ENCODE results near the gene PPP4C. TPM values are rescaled to one million over a fixed set of nuclear protein-coding genes. Genes with fewer than 3 reads are reported as not detected.
A peak's percentile ranks its signal among the peaks of the same experiment; 100 is the strongest.

The PPP4C gene
- total RNA-seq, 2 donors from 2014 or later = 144 to 148 TPM

- Mint-ChIP-seq H3K27me3 (no peaks in the 10 kb centered on the region), H3K36me3 (no peaks in the 10 kb centered on the region), H3K4me1 (ENCODE audit: low read depth in 2 of 2) (peaks cover 9 to 13% of the 10 kb centered on the region in 2 donors), H3K9me3 (no peaks in the 10 kb centered on the region), H3K27ac (no peak overlapping the region), H3K4me3 (no peak overlapping the region)
- ATAC-seq (peak in 1 of 2 donors; percentile 33), DNase-seq (ENCODE audit: low spot score) (no peak)
These were observed 29.6 kb upstream of the PPP4C start for GRCh38 chr16:30046178-30046577.

- Mint-ChIP-seq H3K4me1 (ENCODE audit: low read depth in 2 of 2) (peaks cover 11 to 15% of the 10 kb centered on the region in 2 donors), H3K9me3 (no peaks in the 10 kb centered on the region), H3K27ac (no peak overlapping the region), H3K27me3 (no peaks in the 10 kb centered on the region), H3K4me3 (no peak overlapping the region), H3K36me3 (no peaks in the 10 kb centered on the region)
- no peak for DNase-seq (ENCODE audit: low spot score)
- peak in 1 of 2 donors; percentile 43 for ATAC-seq
These were observed 29.2 kb upstream of the PPP4C start for GRCh38 chr16:30046588-30046987.

GRCh38 chr16:30049871-30050270 is 25.9 kb upstream of the PPP4C start:
- no peak overlapping the region for H3K4me3 Mint-ChIP-seq
- H3K27me3 Mint-ChIP-seq = no peaks in the 10 kb centered on the region
- H3K9me3 Mint-ChIP-seq = no peaks in the 10 kb centered on the region
- peak overlapping the region in 1 of 2 donors; percentile 12 for H3K27ac Mint-ChIP-seq
- DNase-seq (ENCODE audit: low spot score) (no peak), ATAC-seq (no peak)
- H3K36me3 Mint-ChIP-seq = no peaks in the 10 kb centered on the region
- H3K4me1 Mint-ChIP-seq (ENCODE audit: low read depth in 2 of 2) = peaks cover 16 to 29% of the 10 kb centered on the region in 2 donors

GRCh38 chr16:30051518-30051917 is 24.3 kb upstream of the PPP4C start:
- Mint-ChIP-seq H3K27ac (peak overlapping the region; percentile 10 to 73), H3K9me3 (no peaks in the 10 kb centered on the region)
- ATAC-seq = no peak

GRCh38 chr16:30052671-30053372 is 23.0 kb upstream of the PPP4C start:
- Mint-ChIP-seq H3K36me3 (no peaks in the 10 kb centered on the region), H3K4me1 (ENCODE audit: low read depth in 2 of 2) (peaks cover 13 to 25% of the 10 kb centered on the region in 2 donors), H3K27me3 (no peaks in the 10 kb centered on the region), H3K27ac (peak overlapping the region; percentile 71 to 74), H3K4me3 (peak overlapping the region; percentile 85), H3K9me3 (no peaks in the 10 kb centered on the region)
- peak; percentile 90 to 95 for ATAC-seq
- peak; percentile 97 for DNase-seq (ENCODE audit: low spot score)

More at GRCh38 chr16:30051518-30051917, 24.3 kb upstream of the PPP4C start:
- no peak for DNase-seq (ENCODE audit: low spot score)
- no peaks in the 10 kb centered on the region for H3K27me3 Mint-ChIP-seq
- no peaks in the 10 kb centered on the region for H3K36me3 Mint-ChIP-seq
- H3K4me3 Mint-ChIP-seq = peak overlapping the region; percentile 88
- H3K4me1 Mint-ChIP-seq (ENCODE audit: low read depth in 2 of 2) = peaks cover 13 to 25% of the 10 kb centered on the region in 2 donors

- ATAC-seq = peak in 1 of 2 donors; percentile 3
- H3K27me3 Mint-ChIP-seq = no peaks in the 10 kb centered on the region
- H3K9me3 Mint-ChIP-seq = no peaks in the 10 kb centered on the region
- no peaks in the 10 kb centered on the region for H3K36me3 Mint-ChIP-seq
- H3K4me3 Mint-ChIP-seq = peak overlapping the region; percentile 85
- H3K4me1 Mint-ChIP-seq (ENCODE audit: low read depth in 2 of 2) = peaks cover 13 to 25% of the 10 kb centered on the region in 2 donors
- no peak for DNase-seq (ENCODE audit: low spot score)
- H3K27ac Mint-ChIP-seq = peak overlapping the region; percentile 46 to 71
These were observed 22.3 kb upstream of the PPP4C start for GRCh38 chr16:30053376-30054015.

- DNase-seq (ENCODE audit: low spot score) (no peak), ATAC-seq (no peak)
- Mint-ChIP-seq H3K27me3 (no peaks in the 10 kb centered on the region), H3K36me3 (no peaks in the 10 kb centered on the region), H3K9me3 (no peaks in the 10 kb centered on the region), H3K27ac (no peak overlapping the region), H3K4me3 (peak overlapping the region; percentile 32), H3K4me1 (ENCODE audit: low read depth in 2 of 2) (peaks cover 13 to 25% of the 10 kb centered on the region in 2 donors)
These were observed 21.3 kb upstream of the PPP4C start for GRCh38 chr16:30054451-30054850.

GRCh38 chr16:30054959-30055553 is 20.7 kb upstream of the PPP4C start:
- no peak for DNase-seq (ENCODE audit: low spot score)
- ATAC-seq = peak; percentile 55 to 65
- H3K4me1 Mint-ChIP-seq (ENCODE audit: low read depth in 2 of 2) = peaks cover 13 to 25% of the 10 kb centered on the region in 2 donors
- H3K4me3 Mint-ChIP-seq = peak overlapping the region; percentile 32
- H3K27ac Mint-ChIP-seq = peak overlapping the region in 1 of 2 donors; percentile 74
- H3K9me3 Mint-ChIP-seq = no peaks in the 10 kb centered on the region
- H3K36me3 Mint-ChIP-seq = no peaks in the 10 kb centered on the region
- no peaks in the 10 kb centered on the region for H3K27me3 Mint-ChIP-seq

GRCh38 chr16:30060346-30060745 is 15.4 kb upstream of the PPP4C start:
- Mint-ChIP-seq H3K36me3 (no peaks in the 10 kb centered on the region), H3K9me3 (no peaks in the 10 kb centered on the region), H3K4me3 (no peak overlapping the region), H3K27ac (no peak overlapping the region), H3K4me1 (ENCODE audit: low read depth in 2 of 2) (peaks cover 10% of the 10 kb centered on the region in 2 donors), H3K27me3 (no peaks in the 10 kb centered on the region)
- no peak for DNase-seq (ENCODE audit: low spot score)
- ATAC-seq = no peak

- no peaks in the 10 kb centered on the region for H3K27me3 Mint-ChIP-seq
- H3K4me1 Mint-ChIP-seq (ENCODE audit: low read depth in 2 of 2) = peaks cover 10% of the 10 kb centered on the region in 2 donors
- ATAC-seq (no peak), DNase-seq (ENCODE audit: low spot score) (no peak)
- no peaks in the 10 kb centered on the region for H3K36me3 Mint-ChIP-seq
- no peaks in the 10 kb centered on the region for H3K9me3 Mint-ChIP-seq
- no peak overlapping the region for H3K4me3 Mint-ChIP-seq
- H3K27ac Mint-ChIP-seq = no peak overlapping the region
These were observed 14.8 kb upstream of the PPP4C start for GRCh38 chr16:30060836-30061554.

GRCh38 chr16:30063278-30063892 is 12.4 kb upstream of the PPP4C start:
- Mint-ChIP-seq H3K9me3 (no peaks in the 10 kb centered on the region), H3K4me3 (peak overlapping the region; percentile 97), H3K36me3 (peaks cover 10% of the 10 kb centered on the region), H3K27me3 (no peaks in the 10 kb centered on the region), H3K4me1 (ENCODE audit: low read depth in 2 of 2) (peaks cover 25% of the 10 kb centered on the region in 2 donors), H3K27ac (peak overlapping the region; percentile 98)
- DNase-seq (ENCODE audit: low spot score) (no peak), ATAC-seq (no peak)

- H3K4me1 Mint-ChIP-seq (ENCODE audit: low read depth in 2 of 2) = peaks cover 25 to 26% of the 10 kb centered on the region in 2 donors
- H3K27ac Mint-ChIP-seq = peak overlapping the region; percentile 98
- H3K9me3 Mint-ChIP-seq = no peaks in the 10 kb centered on the region
- DNase-seq (ENCODE audit: low spot score) = peak; percentile 74
- H3K27me3 Mint-ChIP-seq = no peaks in the 10 kb centered on the region
- peak overlapping the region; percentile 97 for H3K4me3 Mint-ChIP-seq
- peaks cover 10% of the 10 kb centered on the region for H3K36me3 Mint-ChIP-seq
- ATAC-seq = peak in 1 of 2 donors; percentile 43
These were observed 11.7 kb upstream of the PPP4C start for GRCh38 chr16:30063893-30064728.

Measured in natural killer cell treated with Interleukin-12 subunit alpha and Interleukin-12 subunit beta and Interleukin-15 and Interleukin-18, amount 100 ng/mL, for 72 hours (primary cell).